Ishikawa (cell line): ENCODE data around the gene TCF7L2.

Experiments
- CEBPB ChIP-seq: IDR thresholded peaks from 2 replicates; pipeline ENCODE4 v1.6.1; 2012
- CREB1 ChIP-seq: IDR thresholded peaks from 2 replicates; pipeline ENCODE4 v1.6.1; 2012; ENCODE audit warnings: low read depth
- EGR1 ChIP-seq: IDR thresholded peaks from 2 replicates; pipeline ENCODE4 v1.6.1; 2012
- EP300 ChIP-seq: IDR thresholded peaks from 2 replicates; pipeline ENCODE4 v1.6.1; 2012; ENCODE audit warnings: borderline replicate concordance
- FOXM1 ChIP-seq: IDR thresholded peaks from 2 replicates; pipeline ENCODE4 v1.6.1; 2012; ENCODE audit warnings: low read depth, borderline replicate concordance
- NFIC ChIP-seq: IDR thresholded peaks from 2 replicates; pipeline ENCODE4 v1.6.1; 2012
- RAD21 ChIP-seq: IDR thresholded peaks from 2 replicates; pipeline ENCODE4 v1.6.1; 2012; ENCODE audit warnings: low read depth
- REST ChIP-seq: IDR thresholded peaks from 2 replicates; pipeline ENCODE4 v1.6.1; 2012; ENCODE audit warnings: low read depth, mild to moderate bottlenecking
- TAF1 ChIP-seq: IDR thresholded peaks from 2 replicates; pipeline ENCODE4 v1.6.1; 2012; ENCODE audit warnings: low read depth, mild to moderate bottlenecking
- TCF12 ChIP-seq: IDR thresholded peaks from 2 replicates; pipeline ENCODE4 v1.6.1; 2012; ENCODE audit warnings: low read depth
- TEAD4 ChIP-seq: IDR thresholded peaks from 2 replicates; pipeline ENCODE4 v1.6.1; 2012
- YY1 ChIP-seq: IDR thresholded peaks from 2 replicates; pipeline ENCODE4 v1.6.1; 2012; ENCODE audit warnings: low read depth
- ZBTB7A ChIP-seq: IDR thresholded peaks from 2 replicates; pipeline ENCODE4 v1.6.1; 2012; ENCODE audit warnings: low read depth
- TF ChIP-seq, protein P1 (sequence below): IDR thresholded peaks from 2 replicates; pipeline ENCODE4 v1.6.1; 2012
- TF ChIP-seq, protein P2 (sequence below): IDR thresholded peaks from 2 replicates; pipeline ENCODE4 v1.6.1; 2012

The TCF7L2 gene

GRCh38 chr10:113125612-113126011 lies 175.6 kb downstream of the TCF7L2 start:
- TF ChIP-seq TCF12 (no peak), ZBTB7A (no peak), REST (no peak)

DNA sequence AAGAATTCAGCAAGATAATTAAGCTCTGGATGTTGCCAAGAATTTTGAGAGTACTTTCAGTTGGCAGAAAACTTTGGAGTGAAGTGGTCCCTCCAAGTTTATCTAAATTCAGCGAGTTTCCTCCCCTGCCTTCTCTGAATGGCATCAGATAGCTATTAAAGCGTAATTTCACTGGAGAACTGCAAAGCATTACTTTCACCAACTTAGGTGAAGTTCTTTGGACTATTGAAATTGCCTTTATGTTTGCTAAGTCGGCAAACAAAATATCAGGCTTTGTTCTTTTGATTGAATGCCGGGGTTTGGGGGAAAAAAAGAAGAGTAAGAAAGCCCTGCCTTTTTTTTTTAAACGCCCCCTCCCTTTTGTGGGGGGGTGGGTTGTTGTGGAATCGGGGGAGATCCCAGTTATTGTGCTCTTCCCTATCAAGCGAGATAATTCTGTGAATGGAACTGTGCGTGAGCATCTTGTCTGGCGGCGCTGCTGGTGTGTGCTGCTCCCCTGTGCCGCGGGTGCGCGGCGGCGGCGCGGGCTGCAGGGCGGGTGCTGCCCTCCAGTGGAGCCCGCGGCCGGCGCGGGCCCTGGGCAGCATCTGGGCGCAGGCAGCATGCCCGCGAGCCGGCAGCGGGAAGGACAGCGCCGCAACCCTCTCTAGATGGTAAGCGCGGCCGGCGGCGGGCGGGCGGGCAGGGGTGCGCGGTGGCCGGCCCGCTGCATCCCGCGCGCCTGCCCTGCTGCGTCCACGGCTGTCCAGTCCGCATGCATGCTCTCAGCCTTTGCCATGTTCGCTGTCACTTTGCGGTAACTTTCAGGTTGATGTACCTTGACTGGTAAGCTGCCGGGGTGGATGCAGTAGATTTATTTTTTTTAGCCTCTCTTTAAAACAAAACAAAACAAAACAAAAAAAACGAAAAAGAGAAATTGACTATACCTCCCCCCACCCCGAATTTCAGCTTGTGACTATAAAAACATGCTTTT lies 176.5 kb downstream of the TCF7L2 start:
- TF ChIP-seq, protein P1, sequence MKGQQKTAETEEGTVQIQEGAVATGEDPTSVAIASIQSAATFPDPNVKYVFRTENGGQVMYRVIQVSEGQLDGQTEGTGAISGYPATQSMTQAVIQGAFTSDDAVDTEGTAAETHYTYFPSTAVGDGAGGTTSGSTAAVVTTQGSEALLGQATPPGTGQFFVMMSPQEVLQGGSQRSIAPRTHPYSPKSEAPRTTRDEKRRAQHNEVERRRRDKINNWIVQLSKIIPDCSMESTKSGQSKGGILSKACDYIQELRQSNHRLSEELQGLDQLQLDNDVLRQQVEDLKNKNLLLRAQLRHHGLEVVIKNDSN: no peak
- no peak for TF ChIP-seq CREB1
- no peak for TF ChIP-seq TAF1
- TF ChIP-seq EP300: no peak
- TF ChIP-seq YY1: no peak
- no peak for TF ChIP-seq REST
- peak; percentile 77 for TF ChIP-seq RAD21
- TF ChIP-seq, protein P2, sequence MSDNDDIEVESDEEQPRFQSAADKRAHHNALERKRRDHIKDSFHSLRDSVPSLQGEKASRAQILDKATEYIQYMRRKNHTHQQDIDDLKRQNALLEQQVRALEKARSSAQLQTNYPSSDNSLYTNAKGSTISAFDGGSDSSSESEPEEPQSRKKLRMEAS: 0 out of 2 replicates have a peak, but pooled peaks have one; percentile 27
- no peak for TF ChIP-seq FOXM1
- no peak for TF ChIP-seq CEBPB

DNA sequence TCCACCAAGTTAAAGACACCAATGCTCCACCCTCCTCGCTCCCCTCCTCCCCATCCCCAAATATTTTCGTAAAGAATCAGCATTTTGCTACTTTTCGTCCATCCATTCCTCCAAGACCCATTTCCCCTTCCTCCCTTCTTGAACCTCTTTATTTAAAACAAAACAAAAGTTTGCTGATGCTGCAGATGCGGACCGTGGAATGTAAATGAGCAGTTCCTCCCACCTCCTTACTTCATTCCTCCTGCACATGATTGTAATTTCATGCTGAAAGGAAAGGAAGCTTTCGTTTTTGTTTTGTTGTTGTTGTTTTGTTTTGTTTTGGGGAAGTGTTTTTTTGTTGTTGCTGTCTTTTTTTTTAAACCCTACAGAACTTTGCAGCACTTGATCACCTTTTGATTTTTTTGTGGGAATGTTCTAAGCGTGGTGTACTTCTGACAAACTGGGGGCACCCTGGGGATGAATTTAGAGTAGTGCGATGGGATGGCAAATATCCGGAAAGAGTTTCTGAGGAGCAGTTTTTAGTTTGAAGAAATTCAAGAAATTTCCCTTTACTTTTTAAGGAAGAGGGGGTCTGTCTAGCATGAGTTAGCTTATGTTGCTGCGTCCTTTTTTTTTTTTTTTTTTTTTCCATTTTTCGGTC lies 177.3 kb downstream of the TCF7L2 start:
- TF ChIP-seq TEAD4: no peak
- TF ChIP-seq FOXM1: no peak
- TF ChIP-seq TCF12: no peak
- no peak for TF ChIP-seq EGR1
- no peak for TF ChIP-seq RAD21
- no peak for TF ChIP-seq ZBTB7A
- no peak for TF ChIP-seq EP300
- TF ChIP-seq CREB1: no peak
- no peak for TF ChIP-seq NFIC
- no peak for TF ChIP-seq CEBPB
- no peak for TF ChIP-seq REST

DNA sequence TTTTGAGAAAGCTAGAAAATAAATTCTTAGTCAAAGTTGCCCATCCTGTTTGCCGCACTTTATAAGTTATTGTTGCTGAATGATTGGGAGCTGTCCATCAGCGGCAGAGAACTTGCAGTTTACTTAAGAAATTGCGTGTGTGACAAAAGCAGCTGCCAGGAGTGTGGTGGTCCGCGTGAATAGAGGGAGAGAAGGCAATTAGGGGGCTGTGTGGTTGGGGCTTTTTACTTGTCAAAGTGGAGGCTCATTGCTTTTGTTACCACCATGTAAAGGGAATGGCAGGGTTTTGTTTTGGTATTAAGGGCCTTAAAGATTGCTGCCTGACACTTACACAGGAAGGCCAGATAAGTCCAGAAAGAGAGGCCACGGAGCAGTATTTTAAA lies 177.8 kb downstream of the TCF7L2 start:
- TF ChIP-seq CEBPB: no peak
- 0 out of 2 replicates have a peak, but pooled peaks have one; percentile 23 for TF ChIP-seq REST
- no peak for TF ChIP-seq YY1
- TF ChIP-seq EP300: no peak
- TF ChIP-seq, protein P1: no peak
- no peak for TF ChIP-seq RAD21
- no peak for TF ChIP-seq FOXM1
